ENCODE results near the gene C1R. TPM values are rescaled to one million over a fixed set of nuclear protein-coding genes. Genes with fewer than 3 reads are reported as not detected.

Gene C1R
- total RNA-seq, 6 donors from 2014 or later = 116 to 410 (median 210) TPM

- peak overlapping the region; percentile 53 to 84 (median 69) for H3K27ac ChIP-seq
- H3K36me3 ChIP-seq = peaks cover 0 to 24% (median 7%) of the 10 kb centered on the region in 4 donors
- H3K4me3 ChIP-seq = peak overlapping the region; percentile 57 to 86 (median 70)
- 2 to 3% methylated on average over 31 to 32 of the region's 32 CpGs for WGBS, 2 donors
- no peaks in the 10 kb centered on the region for H3K9me3 ChIP-seq
- peaks cover 0 to 3% (median 0%) of the 10 kb centered on the region in 4 donors for H3K27me3 ChIP-seq
- TF ChIP-seq EP300 (IDR thresholded peaks at IDR 0.05) (no peak), POLR2A (IDR thresholded peaks at IDR 0.05) (no peak), POLR2AphosphoS5 (IDR thresholded peaks at IDR 0.05) (no peak), CTCF (IDR thresholded peaks at IDR 0.05) (no peak)
- DNase-seq = peak in 1 of 2 donors; percentile 73
- H3K4me1 ChIP-seq = peaks cover 19 to 28% (median 22%) of the 10 kb centered on the region in 4 donors
- ATAC-seq (ENCODE audit: low FRiP score in 2 of 2) = peak; percentile 47 to 55
These were observed 38.7 kb upstream of the C1R start for GRCh38 chr12:7130701-7131501.

- H3K4me1 ChIP-seq = peaks cover 19 to 28% (median 22%) of the 10 kb centered on the region in 4 donors
- H3K27ac ChIP-seq = peak within 1 kb of the TSS; percentile 53 to 84 (median 69)
- peak within 1 kb of the TSS; percentile 57 to 86 (median 70) for H3K4me3 ChIP-seq
- peaks cover 0 to 16% (median 3%) of the 10 kb centered on the region in 4 donors for H3K36me3 ChIP-seq
- TF ChIP-seq CTCF (IDR thresholded peaks at IDR 0.05) (no peak), EP300 (IDR thresholded peaks at IDR 0.05) (no peak), POLR2A (IDR thresholded peaks at IDR 0.05) (peak in 1 of 4 donors; percentile 52), POLR2AphosphoS5 (IDR thresholded peaks at IDR 0.05) (peak in 1 of 2 donors; percentile 40)
- peaks cover 0 to 3% (median 0%) of the 10 kb centered on the region in 4 donors for H3K27me3 ChIP-seq
- WGBS, 2 donors = 0 to 1% methylated on average over 11 to 33 of the region's 40 CpGs
- DNase-seq = peak; percentile 86 to 95
- ATAC-seq (ENCODE audit: low FRiP score in 2 of 2) = peak; percentile 86
- no peaks in the 10 kb centered on the region for H3K9me3 ChIP-seq
These were observed 37.8 kb upstream of the C1R start, which contains the start of gene CLSTN3 for GRCh38 chr12:7129872-7130691. Gene CLSTN3 (plus strand): TSS chr12:7130371. CDS start chr12:7130649, 278 bp downstream.

DNA sequence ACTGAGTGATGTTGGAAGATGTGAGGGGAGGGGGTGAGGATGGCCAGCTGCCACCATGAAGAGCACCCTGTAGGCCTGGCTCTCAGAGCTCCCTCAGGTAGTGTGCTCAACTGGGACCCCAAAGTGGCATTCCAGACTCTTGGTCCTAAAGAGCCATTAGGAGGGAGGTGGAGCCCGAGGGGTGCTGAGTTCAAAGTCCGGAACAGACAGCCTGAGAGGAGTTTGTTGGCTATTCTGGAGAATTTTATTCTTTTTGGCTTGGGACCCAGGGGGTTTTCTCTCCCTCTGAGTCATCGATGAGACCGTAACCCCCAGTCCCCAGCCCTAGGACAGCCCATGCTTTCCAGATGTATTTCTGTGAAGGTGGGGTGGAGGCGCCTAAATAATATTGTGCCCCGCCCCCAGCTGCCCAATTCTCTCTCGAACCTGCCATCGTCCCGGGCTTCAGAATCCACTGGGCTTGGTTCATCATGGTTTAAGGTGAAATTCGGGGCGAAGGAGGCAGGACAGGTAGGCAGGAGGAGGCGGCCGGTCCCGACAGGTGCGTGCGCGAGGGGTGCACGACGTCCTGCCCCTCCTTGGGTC, 37.1 kb upstream of the C1R start:
- TF ChIP-seq EP300 (IDR thresholded peaks at IDR 0.05) = no peak
- TF ChIP-seq CTCF (IDR thresholded peaks at IDR 0.05) = no peak
- no peak for TF ChIP-seq POLR2AphosphoS5 (IDR thresholded peaks at IDR 0.05)
- ATAC-seq (ENCODE audit: low FRiP score in 2 of 2) (peak in 1 of 2 donors; percentile 14), DNase-seq (no peak)
- no peaks in the 10 kb centered on the region for H3K9me3 ChIP-seq
- H3K36me3 ChIP-seq = peaks cover 0 to 9% (median 2%) of the 10 kb centered on the region in 4 donors
- 7 to 24% methylated on average over 6 to 19 of the region's 19 CpGs for WGBS, 2 donors
- peak overlapping the region in 3 of 4 donors; percentile 53 to 84 (median 81) for H3K27ac ChIP-seq
- H3K27me3 ChIP-seq = peaks cover 0 to 3% (median 0%) of the 10 kb centered on the region in 4 donors
- peak overlapping the region; percentile 57 to 86 (median 70) for H3K4me3 ChIP-seq
- H3K4me1 ChIP-seq = peaks cover 19 to 28% (median 22%) of the 10 kb centered on the region in 4 donors

GRCh38 chr12:7128681-7129286, 36.5 kb upstream of the C1R start, which contains the start of gene RBP5:
Gene RBP5 (minus strand): TSS chr12:7128889. CDS start chr12:7128775, 114 bp downstream.
- peak within 1 kb of the TSS in 3 of 4 donors; percentile 53 to 84 (median 81) for H3K27ac ChIP-seq
- no peak for ATAC-seq (ENCODE audit: low FRiP score in 2 of 2)
- 55 to 70% methylated on average over 6 to 7 of the region's 7 CpGs for WGBS, 2 donors

More at GRCh38 chr12:7128681-7129286, 36.5 kb upstream of the C1R start, which contains the start of gene RBP5:
- peaks cover 19 to 28% (median 22%) of the 10 kb centered on the region in 4 donors for H3K4me1 ChIP-seq
- H3K4me3 ChIP-seq = peak within 1 kb of the TSS; percentile 57 to 86 (median 70)
- peaks cover 0 to 3% (median 0%) of the 10 kb centered on the region in 4 donors for H3K27me3 ChIP-seq
- peaks cover 0 to 3% (median 0%) of the 10 kb centered on the region in 4 donors for H3K36me3 ChIP-seq
- TF ChIP-seq POLR2AphosphoS5 (IDR thresholded peaks at IDR 0.05) (no peak), CTCF (IDR thresholded peaks at IDR 0.05) (no peak), POLR2A (IDR thresholded peaks at IDR 0.05) (no peak), EP300 (IDR thresholded peaks at IDR 0.05) (no peak)
- H3K9me3 ChIP-seq = no peaks in the 10 kb centered on the region
- no peak for DNase-seq

All from upper lobe of left lung (tissue), 6 donors.